Stimulated activated CD8-positive, alpha-beta memory T cell treated with anti-CD3 and anti-CD28 coated beads, Interleukin-4, amount 100 ng/mL, for 48 hours (primary cell): ENCODE results near the gene EPB42.
"Not testable (repeated sequence)": the region's sequence is repeated elsewhere in the genome, so short reads cannot be mapped to it uniquely, and the experiment has no call there.

Experiments used
- DNase-seq: peaks from one replicate; pipeline ENCODE4 v3.0.0-alpha.2; 2020

EPB42 gene

DNA sequence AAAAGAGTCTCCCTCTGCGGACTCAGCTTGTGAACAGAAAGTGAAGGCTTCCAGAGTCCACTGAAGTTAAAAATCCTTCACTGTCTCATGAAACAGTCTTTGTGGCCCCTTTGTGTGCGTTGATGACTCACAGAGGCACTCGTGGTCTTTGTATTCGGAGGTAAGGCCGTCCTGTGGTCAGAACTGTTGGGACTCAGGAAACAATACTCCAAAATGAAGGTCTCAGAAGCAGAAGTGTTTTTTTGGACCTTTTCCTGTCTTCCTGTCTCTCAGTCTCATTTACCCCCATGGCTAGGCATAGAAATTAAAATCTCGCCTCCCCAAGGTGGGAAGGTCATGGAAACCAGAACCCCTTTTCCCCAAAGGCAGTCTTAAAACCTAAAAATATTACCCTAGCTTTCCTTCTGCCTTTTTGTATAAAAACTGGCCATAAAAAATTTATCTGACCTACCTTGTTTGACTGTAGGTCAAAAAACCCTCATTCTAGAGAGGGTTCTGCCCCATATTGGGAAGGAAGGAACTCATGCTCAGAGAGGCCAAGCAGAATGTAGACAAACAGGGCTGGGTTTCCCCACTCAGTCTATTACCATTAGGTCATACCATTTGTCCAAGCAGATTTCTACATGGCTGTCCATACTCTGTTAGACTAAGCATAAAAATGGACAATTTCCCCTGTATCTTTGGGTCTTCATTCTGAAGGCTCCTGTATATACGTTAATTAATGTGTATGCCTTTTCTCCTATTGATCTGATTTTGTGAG is 19.1 kb upstream of the EPB42 start:
- DNase-seq = no peak

DNA sequence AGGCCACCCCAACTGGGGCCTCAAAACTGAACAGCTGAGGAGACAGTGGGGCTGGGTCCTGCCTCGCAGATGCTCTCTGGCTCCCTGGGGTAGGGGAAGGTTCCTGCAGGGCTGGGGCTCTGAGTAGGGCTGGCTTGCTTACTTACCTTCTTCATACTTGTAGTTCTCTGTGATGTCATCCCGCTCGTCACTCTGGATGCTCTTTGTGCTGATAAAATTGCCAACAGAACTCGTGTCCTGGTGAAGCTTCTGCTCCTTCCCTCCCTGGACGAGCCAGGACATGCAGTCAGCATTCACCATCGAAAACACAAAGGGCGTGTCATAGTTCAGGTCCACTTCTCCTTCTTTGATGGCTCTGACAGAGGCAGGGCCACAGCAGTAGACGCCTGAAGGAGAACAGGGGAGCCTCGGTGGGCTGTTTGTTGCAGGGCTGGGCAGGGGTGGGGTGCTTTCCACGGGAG is 17.9 kb upstream of the EPB42 start:
- DNase-seq = no peak

DNA sequence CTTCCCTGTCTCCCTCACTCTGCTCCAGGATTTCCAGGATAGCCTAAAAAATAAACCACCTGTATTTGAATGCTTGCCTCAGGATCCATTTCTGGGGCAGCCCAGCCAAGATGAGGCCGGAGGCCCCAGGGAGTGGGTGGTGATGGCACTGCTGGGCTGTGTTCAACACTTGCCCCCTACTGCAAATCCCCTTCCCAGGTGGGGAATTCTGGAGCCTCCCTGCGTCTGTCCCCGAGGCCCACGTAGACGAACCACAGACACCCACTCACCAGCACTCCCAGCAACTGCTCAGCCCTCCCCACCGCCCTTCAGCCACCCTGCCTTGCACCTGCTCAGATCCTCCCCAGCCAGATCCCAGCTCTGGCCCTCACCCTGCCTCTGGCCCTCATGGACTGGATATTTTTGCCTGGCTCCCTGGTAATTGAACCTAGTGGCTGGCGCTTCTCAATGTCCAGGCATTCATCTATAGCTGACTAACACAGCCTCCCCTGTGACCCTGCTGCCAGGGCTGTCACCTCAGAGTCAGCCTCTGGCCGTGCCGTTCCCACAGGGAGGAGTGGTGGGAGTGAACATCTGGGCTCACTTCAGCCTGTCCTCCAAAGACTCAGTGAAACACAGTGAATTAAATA is 17.1 kb upstream of the EPB42 start:
- no peak for DNase-seq

DNA sequence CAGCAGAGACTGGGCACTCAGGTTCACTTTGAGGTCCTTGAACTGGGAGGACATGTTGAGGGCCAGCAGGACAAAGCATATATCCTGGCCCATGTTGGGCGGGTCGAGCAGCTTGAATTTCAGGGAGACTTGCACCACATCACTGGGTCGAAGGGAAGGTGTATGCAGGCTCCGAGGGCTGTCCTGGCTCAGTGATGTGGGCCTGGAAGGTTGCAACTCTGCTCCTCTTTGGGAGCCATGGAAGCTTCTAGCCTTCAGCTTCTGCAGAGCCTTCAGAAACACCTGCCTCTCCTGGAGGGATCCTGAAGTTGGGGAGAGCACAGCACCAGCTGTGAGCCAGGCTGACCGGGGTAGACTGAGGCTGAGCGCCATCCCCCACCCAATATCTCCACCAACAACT is 14.7 kb upstream of the EPB42 start:
- DNase-seq = no peak

- DNase-seq = no peak
Measured at GRCh38 chr15:43232289-43232874, 11.6 kb upstream of the EPB42 start.

DNA sequence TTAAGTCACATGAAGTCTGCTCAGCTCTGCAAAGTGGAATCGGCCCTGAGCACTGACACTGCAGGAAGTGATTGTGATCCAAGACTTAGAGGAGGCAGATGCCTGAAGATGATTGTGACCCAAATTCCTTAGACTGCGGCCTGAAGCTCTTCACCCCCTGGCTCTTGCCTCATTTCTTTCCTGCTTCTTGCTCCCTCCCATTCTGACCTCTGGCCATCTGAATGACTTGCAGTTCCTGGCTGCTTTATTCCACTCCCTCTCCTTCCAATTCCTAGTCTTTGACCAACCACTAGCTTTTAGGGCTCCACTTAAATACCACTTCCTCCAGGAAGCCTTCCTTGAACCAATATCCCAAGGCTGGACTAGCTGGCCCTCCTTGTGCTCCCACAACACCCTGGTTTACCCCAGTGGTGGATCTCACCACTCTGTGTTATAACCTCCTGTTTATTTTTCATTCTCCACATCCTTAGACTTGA is 9.9 kb upstream of the EPB42 start:
- no peak for DNase-seq

DNA sequence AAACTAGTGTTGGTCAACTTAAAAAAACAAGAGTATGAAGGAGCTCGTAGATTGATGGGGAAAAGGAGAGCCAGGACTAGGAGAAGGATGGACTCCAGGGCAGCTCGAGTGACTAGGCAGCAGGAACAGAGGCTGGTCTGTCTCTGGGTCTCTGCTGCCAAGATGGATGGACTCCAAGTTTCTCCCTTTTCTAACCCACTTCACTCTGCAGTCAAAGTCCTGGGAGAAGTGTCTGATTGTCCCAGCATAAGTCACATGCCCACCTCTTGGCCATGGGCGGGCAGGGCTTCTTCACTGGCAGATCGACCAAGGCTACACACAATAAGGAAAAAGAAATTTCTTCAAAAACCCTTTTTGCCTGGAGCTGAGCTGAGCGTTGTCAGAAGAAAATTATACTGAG is 9.2 kb upstream of the EPB42 start:
- no peak for DNase-seq

GRCh38 chr15:43226436-43227305 is 5.9 kb upstream of the EPB42 start:
- DNase-seq = no peak

- not testable (repeated sequence) for DNase-seq
Measured at GRCh38 chr15:43225950-43226255, 5.1 kb upstream of the EPB42 start.

GRCh38 chr15:43225201-43225949 is 4.6 kb upstream of the EPB42 start:
- peak; percentile 46 for DNase-seq

DNA sequence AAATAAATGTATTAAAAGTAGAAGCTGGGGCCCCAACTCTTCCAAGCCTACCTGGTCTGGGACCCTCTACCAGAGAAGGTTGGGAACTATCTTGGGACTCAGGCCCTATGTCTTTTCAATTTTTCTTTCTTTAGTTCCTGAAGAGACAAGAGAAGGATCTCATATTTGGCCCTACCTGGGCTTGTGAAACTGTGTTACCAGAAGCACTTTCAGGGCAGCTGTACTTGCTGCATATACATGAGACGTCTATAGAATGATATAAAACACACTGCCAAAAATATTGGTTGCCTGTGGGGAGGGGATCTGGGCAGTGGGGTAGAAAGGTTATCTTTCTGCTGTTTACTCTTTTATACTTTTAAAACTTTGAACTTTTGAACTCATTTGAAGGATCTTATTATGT is 604 bp upstream of the EPB42 start:
- DNase-seq = no peak

- no peak for DNase-seq
Measured at GRCh38 chr15:43219929-43220928, 589 bp downstream of the EPB42 start.

DNA sequence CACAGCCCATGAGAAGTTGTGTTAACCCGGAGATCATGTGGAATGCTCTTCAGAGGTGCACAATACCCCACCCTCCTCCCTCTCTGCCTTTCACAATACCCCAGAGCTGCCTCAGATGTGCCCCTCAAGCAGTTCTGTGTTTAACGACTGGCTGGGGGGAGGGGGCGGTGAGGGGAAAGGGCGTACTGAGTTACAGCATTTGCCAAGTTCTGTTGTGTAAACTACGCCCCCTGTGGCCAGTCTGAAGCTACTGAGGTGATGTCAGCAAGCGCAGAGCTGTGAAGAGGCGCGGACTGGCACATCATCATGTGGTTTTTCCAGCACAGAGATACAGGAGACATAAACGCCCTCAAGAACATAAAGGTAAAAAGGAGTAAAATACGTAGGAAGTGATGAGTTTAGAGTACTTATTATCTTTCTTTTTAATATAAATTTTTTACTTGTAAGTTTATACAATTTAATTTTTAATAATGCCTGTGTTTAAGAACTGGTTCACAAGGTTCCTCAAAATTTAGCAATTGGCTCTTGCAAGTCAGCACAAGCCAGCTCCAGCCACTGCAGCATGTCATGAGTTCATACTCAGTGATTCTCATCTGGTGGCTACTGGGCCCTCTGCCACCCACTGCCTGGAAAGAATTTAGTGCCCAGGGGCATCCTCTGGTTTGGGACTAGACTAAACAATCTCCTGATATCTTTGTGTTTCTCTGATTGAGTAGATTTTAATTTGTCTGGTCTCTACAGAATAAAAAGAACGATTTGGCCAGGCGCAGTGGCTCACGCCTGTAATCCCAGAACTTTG is 1.7 kb downstream of the EPB42 start:
- no peak for DNase-seq

GRCh38 chr15:43215961-43216360 is 4.9 kb downstream of the EPB42 start:
- no peak for DNase-seq

GRCh38 chr15:43214592-43215295 is 6.1 kb downstream of the EPB42 start:
- no peak for DNase-seq

- DNase-seq = no peak
Measured at GRCh38 chr15:43214169-43214568, 6.6 kb downstream of the EPB42 start.

DNA sequence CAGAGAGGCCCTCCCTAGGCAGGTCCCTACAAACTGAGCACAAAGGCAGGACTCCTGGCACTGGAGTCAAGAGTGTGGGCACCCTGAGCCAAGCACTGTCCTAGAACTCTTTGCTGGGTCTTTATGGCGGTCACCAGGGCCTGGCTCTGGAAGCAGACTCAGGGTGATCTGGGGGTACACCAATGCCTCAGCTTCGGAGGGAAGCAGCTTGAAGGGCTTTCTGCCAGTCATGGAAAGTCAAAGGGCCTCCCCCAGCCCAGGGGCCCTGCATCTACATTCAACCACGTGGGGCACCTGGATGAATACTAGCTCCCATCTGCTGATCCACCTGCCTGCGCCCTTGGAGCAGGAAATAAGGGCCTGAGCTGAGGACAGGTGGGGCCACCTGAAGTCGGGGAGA is 7.4 kb downstream of the EPB42 start:
- DNase-seq = no peak

DNA sequence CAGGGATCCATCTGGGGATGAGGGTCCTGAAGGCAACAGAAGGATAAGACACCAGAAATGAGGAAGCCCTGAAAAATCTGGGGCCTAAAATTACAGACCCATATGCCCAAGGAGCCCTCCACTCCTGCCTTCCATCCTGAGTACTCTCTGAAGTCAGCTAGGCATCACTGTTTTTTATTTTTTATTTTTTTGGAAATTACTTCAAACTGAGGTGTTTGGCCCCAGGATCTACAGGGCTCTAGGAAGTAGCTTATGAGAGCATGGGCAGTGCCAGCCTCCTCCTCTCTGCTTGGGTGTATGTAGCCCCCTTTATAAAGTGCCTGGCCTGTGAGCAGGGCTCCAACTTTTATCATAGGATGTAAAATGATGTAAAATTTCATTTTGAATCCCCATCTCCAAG is 7.9 kb downstream of the EPB42 start:
- no peak for DNase-seq

DNA sequence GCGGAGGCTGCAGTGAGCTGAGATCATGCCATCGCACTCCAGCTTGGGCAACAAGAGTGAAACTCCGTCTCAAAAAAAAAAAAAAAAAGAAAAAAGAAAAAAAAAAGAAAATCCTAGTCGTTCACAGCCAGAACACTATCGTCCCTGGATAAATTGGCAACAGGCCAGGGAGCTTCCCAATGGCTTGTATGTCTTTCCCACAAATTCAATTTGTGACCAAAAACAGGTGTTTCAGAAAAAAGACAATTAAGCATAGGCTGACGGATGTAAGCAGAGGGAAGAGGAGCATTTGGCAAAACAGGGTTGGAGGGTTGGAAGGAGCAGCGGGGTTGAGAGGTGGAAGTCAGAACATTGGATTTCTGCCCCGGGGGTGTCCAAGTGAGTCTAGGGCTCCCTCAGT is 8.5 kb downstream of the EPB42 start:
- no peak for DNase-seq

DNA sequence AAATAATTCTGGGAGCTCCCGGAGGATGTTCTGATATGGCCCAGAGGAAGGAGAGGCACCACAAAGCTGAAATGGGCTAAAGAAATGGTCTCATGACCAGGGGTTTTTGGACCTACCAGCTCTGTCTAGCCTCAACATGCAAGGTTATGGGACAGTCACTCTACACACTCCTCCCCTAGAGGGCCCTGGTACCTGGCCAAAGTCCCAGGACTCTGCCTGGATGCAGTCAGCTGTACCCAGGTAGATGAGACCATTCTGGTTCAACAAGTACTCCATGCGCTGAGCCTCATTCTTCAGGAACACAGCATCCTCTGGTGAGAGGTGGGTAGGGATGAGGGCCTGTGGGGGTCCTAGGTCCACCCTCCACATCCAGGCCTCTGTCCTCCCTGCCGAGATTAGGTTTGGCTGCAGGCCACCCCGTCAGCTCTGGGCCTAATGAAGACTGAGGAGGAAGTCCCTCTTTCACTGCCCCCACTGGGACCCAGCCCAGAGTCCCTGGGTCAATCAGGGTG is 9.5 kb downstream of the EPB42 start:
- DNase-seq = no peak
